ACC112 (cell line): ENCODE results near the gene TTK.
"Not testable (repeated sequence)": the region's sequence is repeated elsewhere in the genome, so short reads cannot be mapped to it uniquely, and the experiment has no call there.

Source experiments
- H2AFZ ChIP-seq: fragments of 200-600 bp; sonication (generic); one replicate; pipeline ENCODE4 v1.6.0; 2017; ENCODE audit warnings: antibody characterized with exemption, low read length; ENCODE audit not compliant: unreplicated experiment
- H3K27ac ChIP-seq: fragments of 200-600 bp; sonication (generic); 2 replicates; pipeline ENCODE4 v1.5.1; 2014; ENCODE audit warnings: low read depth, mild to moderate bottlenecking, antibody characterized with exemption, low read length, moderate library complexity
- H3K27me3 ChIP-seq: fragments of 200-600 bp; sonication (generic); 2 replicates; pipeline ENCODE4 v1.6.1; 2014; ENCODE audit warnings: mild to moderate bottlenecking, antibody characterized with exemption, low read length, moderate library complexity, mixed read lengths; ENCODE audit not compliant: insufficient read depth
- H3K36me3 ChIP-seq: fragments of 200-600 bp; sonication (generic); 2 replicates; pipeline ENCODE4 v1.6.1; 2016; ENCODE audit warnings: mild to moderate bottlenecking, antibody characterized with exemption, low read length, moderate library complexity, mixed read lengths; ENCODE audit not compliant: insufficient read depth
- H3K4me1 ChIP-seq: fragments of 200-600 bp; sonication (generic); one replicate; pipeline ENCODE4 v1.6.1; 2016; ENCODE audit warnings: low read length, mixed read lengths; ENCODE audit not compliant: insufficient read depth, unreplicated experiment, control insufficient read depth
- H3K4me3 ChIP-seq: fragments of 200-600 bp; sonication (generic); 2 replicates; pipeline ENCODE4 v1.5.1; 2014; ENCODE audit warnings: mild to moderate bottlenecking, low read depth, low read length
- H3K79me2 ChIP-seq: fragments of 200-600 bp; sonication (generic); one replicate; pipeline ENCODE4 v1.6.0; 2016; ENCODE audit warnings: low read length; ENCODE audit not compliant: control insufficient read depth, unreplicated experiment, insufficient read depth

TTK gene

GRCh38 chr6:80020381-80021120, 16.1 kb downstream of the TTK start:
- H3K27me3 ChIP-seq, result no peaks in the 10 kb centered on the region
- no peak overlapping the region for H3K27ac ChIP-seq
- no peak overlapping the region for H2AFZ ChIP-seq
- H3K36me3 ChIP-seq, result peaks cover 11% of the 10 kb centered on the region
- no peak overlapping the region for H3K4me3 ChIP-seq
- peaks cover 10% of the 10 kb centered on the region for H3K4me1 ChIP-seq
- peaks cover 3% of the 10 kb centered on the region for H3K79me2 ChIP-seq

GRCh38 chr6:80021131-80021530, 16.7 kb downstream of the TTK start:
- no peaks in the 10 kb centered on the region for H3K27me3 ChIP-seq

DNA sequence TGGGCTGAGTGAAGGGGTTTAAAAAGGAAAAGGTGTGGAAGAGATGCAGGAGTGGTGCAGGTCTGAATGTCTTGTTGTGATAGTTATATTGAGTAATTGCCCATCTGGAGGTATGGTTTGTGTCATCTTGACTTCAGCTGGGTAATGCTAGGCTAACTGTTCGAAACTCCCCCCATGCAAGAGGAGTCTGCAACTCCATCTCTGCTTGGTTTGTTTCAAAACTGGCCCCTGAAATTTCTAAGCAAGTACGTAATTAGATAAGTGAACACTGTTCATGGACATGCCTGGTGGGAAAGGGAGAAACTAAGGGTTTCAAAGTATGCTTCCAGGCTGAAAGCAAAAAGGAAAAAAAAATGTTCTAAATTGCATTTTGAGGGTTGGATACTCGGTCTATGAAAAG, 17.1 kb downstream of the TTK start:
- Histone ChIP-seq H3K27me3 (no peaks in the 10 kb centered on the region), H3K36me3 (peaks cover 15% of the 10 kb centered on the region), H3K4me1 (peaks cover 10% of the 10 kb centered on the region), H2AFZ (no peak overlapping the region), H3K4me3 (no peak overlapping the region), H3K27ac (no peak overlapping the region), H3K79me2 (peaks cover 3% of the 10 kb centered on the region)

More at GRCh38 chr6:80021131-80021530, 16.7 kb downstream of the TTK start:
- no peak overlapping the region for H2AFZ ChIP-seq
- H3K4me1 ChIP-seq, result peaks cover 10% of the 10 kb centered on the region
- no peak overlapping the region for H3K4me3 ChIP-seq
- H3K36me3 ChIP-seq, result peaks cover 11% of the 10 kb centered on the region
- H3K27ac ChIP-seq, result no peak overlapping the region
- H3K79me2 ChIP-seq, result peaks cover 3% of the 10 kb centered on the region

GRCh38 chr6:80022803-80023202, 18.4 kb downstream of the TTK start:
- H3K4me1 ChIP-seq, result peaks cover 10% of the 10 kb centered on the region
- peak overlapping the region; percentile 41 for H3K27ac ChIP-seq
- H3K79me2 ChIP-seq, result peaks cover 3% of the 10 kb centered on the region
- H3K36me3 ChIP-seq, result peaks cover 19% of the 10 kb centered on the region
- no peak overlapping the region for H2AFZ ChIP-seq
- H3K4me3 ChIP-seq, result no peak overlapping the region
- no peaks in the 10 kb centered on the region for H3K27me3 ChIP-seq

GRCh38 chr6:80028589-80028988, 24.1 kb downstream of the TTK start:
- Histone ChIP-seq H3K36me3 (peaks cover 40% of the 10 kb centered on the region), H3K27me3 (no peaks in the 10 kb centered on the region), H3K27ac (no peak overlapping the region)

DNA sequence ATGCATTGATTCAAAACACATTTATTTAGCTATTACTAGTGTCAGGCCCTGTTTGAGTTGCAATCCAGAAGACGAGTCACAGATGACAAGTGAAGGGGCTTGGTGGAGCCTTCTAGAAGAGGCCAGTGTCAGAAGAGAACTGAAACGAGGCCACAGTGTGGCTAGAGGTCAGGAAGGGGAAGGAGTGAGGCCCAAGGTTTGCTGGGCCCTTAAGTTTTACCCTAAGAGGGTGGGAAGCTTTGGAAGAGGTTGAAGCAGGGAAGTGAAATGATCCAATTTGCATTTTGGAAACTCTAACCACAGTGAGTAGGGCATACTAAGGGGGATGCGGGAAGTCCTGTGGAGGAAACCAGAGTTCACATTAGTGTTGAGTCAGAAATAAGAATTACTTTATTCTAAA, 25.0 kb downstream of the TTK start:
- Histone ChIP-seq H3K4me3 (no peak overlapping the region), H3K36me3 (peaks cover 36% of the 10 kb centered on the region), H2AFZ (no peak overlapping the region), H3K4me1 (no peaks in the 10 kb centered on the region), H3K27ac (no peak overlapping the region), H3K27me3 (no peaks in the 10 kb centered on the region), H3K79me2 (no peaks in the 10 kb centered on the region)

More at GRCh38 chr6:80028589-80028988, 24.1 kb downstream of the TTK start:
- H3K4me1 ChIP-seq, result no peaks in the 10 kb centered on the region
- H3K79me2 ChIP-seq, result peaks cover 3% of the 10 kb centered on the region
- H3K4me3 ChIP-seq, result no peak overlapping the region
- no peak overlapping the region for H2AFZ ChIP-seq

GRCh38 chr6:80048220-80048619, 43.8 kb downstream of the TTK start:
- not testable (repeated sequence) for H3K27me3 ChIP-seq, H3K4me1 ChIP-seq, H3K79me2 ChIP-seq, H3K4me3 ChIP-seq, H3K27ac ChIP-seq, H2AFZ ChIP-seq
- peaks cover 14% of the 10 kb centered on the region for H3K36me3 ChIP-seq

GRCh38 chr6:80060774-80061173, 56.3 kb downstream of the TTK start:
- no peaks in the 10 kb centered on the region for H3K79me2 ChIP-seq
- no peak overlapping the region for H3K27ac ChIP-seq

GRCh38 chr6:80068146-80068545, 63.7 kb downstream of the TTK start:
- not testable (repeated sequence) for H3K36me3 ChIP-seq, H3K79me2 ChIP-seq, H3K27ac ChIP-seq, H3K27me3 ChIP-seq, H2AFZ ChIP-seq, H3K4me1 ChIP-seq, H3K4me3 ChIP-seq

More at GRCh38 chr6:80060774-80061173, 56.3 kb downstream of the TTK start:
- no peaks in the 10 kb centered on the region for H3K36me3 ChIP-seq
- H3K27me3 ChIP-seq, result no peaks in the 10 kb centered on the region
- no peaks in the 10 kb centered on the region for H3K4me1 ChIP-seq
- no peak overlapping the region for H3K4me3 ChIP-seq
- H2AFZ ChIP-seq, result no peak overlapping the region

- not testable (repeated sequence) for H3K79me2 ChIP-seq
Observed at GRCh38 chr6:80070431-80070830, 66.0 kb downstream of the TTK start.

DNA sequence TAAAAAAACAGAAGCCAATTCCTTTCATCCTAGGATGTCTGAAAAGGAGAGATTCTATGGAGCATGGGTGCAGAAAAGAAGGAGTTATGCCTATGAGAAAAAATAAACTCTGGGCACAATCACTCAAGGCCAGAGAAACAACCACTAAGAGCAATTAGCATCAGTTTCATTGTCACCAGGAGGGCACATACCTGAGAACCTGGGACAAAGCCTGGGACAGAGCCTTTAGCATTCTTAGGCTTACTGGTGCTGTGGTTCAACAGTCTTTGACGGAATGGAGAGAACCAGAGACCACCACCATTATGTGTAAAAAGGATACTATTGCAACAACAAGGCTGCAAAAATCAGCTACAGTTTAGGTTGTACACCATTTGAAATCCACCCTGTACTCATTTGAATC, 72.6 kb downstream of the TTK start:
- Histone ChIP-seq H3K36me3 (no peaks in the 10 kb centered on the region), H3K4me1 (no peaks in the 10 kb centered on the region)

More at GRCh38 chr6:80070431-80070830, 66.0 kb downstream of the TTK start:
- not testable (repeated sequence) for H3K27ac ChIP-seq, H2AFZ ChIP-seq, H3K27me3 ChIP-seq, H3K36me3 ChIP-seq, H3K4me1 ChIP-seq, H3K4me3 ChIP-seq

More for the DNA sequence above, 72.6 kb downstream of the TTK start:
- no peaks in the 10 kb centered on the region for H3K79me2 ChIP-seq
- H3K27ac ChIP-seq, result no peak overlapping the region
- no peak overlapping the region for H2AFZ ChIP-seq
- no peak overlapping the region for H3K4me3 ChIP-seq
- H3K27me3 ChIP-seq, result peaks cover 38% of the 10 kb centered on the region
